Breast epithelium (tissue), 4 donors: Measurements from ENCODE around the gene TNK2. TPM values are rescaled to one million over a fixed set of nuclear protein-coding genes. Genes with fewer than 3 reads are reported as not detected.

ENCODE experiments used
- DNase-seq, 2 donors: peaks; one replicate each; pipeline ENCODE4 v3.0.0-alpha.2; 2019; ENCODE audit warnings: low spot score in 2 of 2
- H3K27ac ChIP-seq, 2 donors: fragments of 200-600 bp; sonication (generic) in 1 of 2; one replicate each; pipeline ENCODE4 v1.5.1; 2016 to 2019; ENCODE audit warnings: mild to moderate bottlenecking in 1 of 2
- H3K27me3 ChIP-seq, 2 donors: fragments of 200-600 bp; sonication (generic) in 1 of 2; one replicate each; pipeline versions ENCODE4 v1.5.1 to v1.6.0; 2017 to 2019; ENCODE audit warnings: control low read depth in 1 of 2, mild to moderate bottlenecking in 1 of 2
- H3K36me3 ChIP-seq: fragments of 200-600 bp; one replicate; pipeline ENCODE4 v1.5.1; 2019
- H3K4me1 ChIP-seq, 2 donors: fragments of 200-600 bp; sonication (generic); one replicate each; pipeline ENCODE4 v1.5.1; 2016 to 2019; ENCODE audit warnings: control low read depth in 1 of 2
- H3K4me3 ChIP-seq, 3 donors: fragments of 200-600 bp; sonication (generic); 1 replicate in 2 of 3; 2 replicates in 1 of 3; pipeline ENCODE4 v1.5.1; 2016 to 2019; ENCODE audit warnings: mild to moderate bottlenecking in 3 of 3, moderate library complexity in 2 of 3
- H3K9me3 ChIP-seq, 2 donors: fragments of 200-600 bp; sonication (generic) in 1 of 2; one replicate each; pipeline ENCODE4 v1.5.1; 2016 to 2019; ENCODE audit warnings: control low read depth in 1 of 2
- POLR2A ChIP-seq: fragments of 450-650 bp; IDR thresholded peaks from one replicate; pipeline ENCODE4 v1.6.1; 2016; ENCODE audit warnings: antibody characterized with exemption, mild to moderate bottlenecking, moderate library complexity
- POLR2AphosphoS5 ChIP-seq, 3 donors: sonication (generic); formaldehyde crosslinking; IDR thresholded peaks; one replicate each; pipeline ENCODE4 v1.6.1; 2017; ENCODE audit warnings: antibody characterized with exemption in 3 of 3
- intact Hi-C: fragments of 100-400 bp; cut with DNase I; formaldehyde crosslinking; loops from one replicate; pipeline ENCODE4 v1.15.1; 2023; ENCODE audit warnings: low total_unique reads
- total RNA-seq, 3 donors: library from RNA; depleted of rRNA; stranded (reverse); fragments of >200 nt; gene quantifications; one replicate each; pipeline ENCODE4 v1.1.0, GENCODE V29; 2016
- TF ChIP-seq, protein P1 (sequence below), 3 donors: fragments of 450-650 bp; IDR thresholded peaks; one replicate each; pipeline ENCODE4 v1.5.1; 2016 to 2017; ENCODE audit warnings: antibody characterized with exemption in 3 of 3, mild to moderate bottlenecking in 3 of 3, moderate library complexity in 3 of 3

TNK2 gene
- total RNA-seq, 3 donors from 2014 or later: 13.1 to 28.7 (median 24.9) TPM

DNA sequence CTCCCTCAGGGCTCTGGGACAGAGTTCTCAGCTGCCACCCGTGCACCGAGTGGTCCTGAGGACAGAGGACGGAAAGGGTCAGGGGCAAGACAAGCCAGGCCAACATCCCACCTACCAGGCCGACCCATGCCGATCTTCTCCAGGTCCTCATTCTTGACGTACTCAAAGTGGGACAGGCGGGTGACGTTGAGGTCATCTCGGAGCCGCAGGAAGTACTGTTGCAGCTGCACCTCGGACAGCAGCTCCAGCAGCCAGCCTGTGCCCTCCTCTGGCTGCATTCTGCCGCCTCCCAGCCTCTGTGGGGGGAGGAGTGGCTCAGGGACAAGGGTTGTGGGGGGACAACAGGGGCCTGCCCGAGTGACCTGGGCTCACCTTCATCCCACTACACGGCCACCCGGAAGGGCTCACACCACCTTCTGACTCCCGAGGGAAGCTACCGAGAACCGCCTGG is 20.0 kb downstream of the TNK2 start:
- Histone ChIP-seq H3K4me1 (peaks cover 0 to 15% of the 10 kb centered on the region in 2 donors), H3K27ac (no peak overlapping the region), H3K27me3 (no peaks in the 10 kb centered on the region), H3K36me3 (no peaks in the 10 kb centered on the region), H3K9me3 (no peaks in the 10 kb centered on the region), H3K4me3 (no peak overlapping the region)
- DNase-seq: no peak
- TF ChIP-seq POLR2A (no peak), POLR2AphosphoS5 (IDR thresholded peaks at IDR 0.05) (no peak)
- TF ChIP-seq, protein P1, sequence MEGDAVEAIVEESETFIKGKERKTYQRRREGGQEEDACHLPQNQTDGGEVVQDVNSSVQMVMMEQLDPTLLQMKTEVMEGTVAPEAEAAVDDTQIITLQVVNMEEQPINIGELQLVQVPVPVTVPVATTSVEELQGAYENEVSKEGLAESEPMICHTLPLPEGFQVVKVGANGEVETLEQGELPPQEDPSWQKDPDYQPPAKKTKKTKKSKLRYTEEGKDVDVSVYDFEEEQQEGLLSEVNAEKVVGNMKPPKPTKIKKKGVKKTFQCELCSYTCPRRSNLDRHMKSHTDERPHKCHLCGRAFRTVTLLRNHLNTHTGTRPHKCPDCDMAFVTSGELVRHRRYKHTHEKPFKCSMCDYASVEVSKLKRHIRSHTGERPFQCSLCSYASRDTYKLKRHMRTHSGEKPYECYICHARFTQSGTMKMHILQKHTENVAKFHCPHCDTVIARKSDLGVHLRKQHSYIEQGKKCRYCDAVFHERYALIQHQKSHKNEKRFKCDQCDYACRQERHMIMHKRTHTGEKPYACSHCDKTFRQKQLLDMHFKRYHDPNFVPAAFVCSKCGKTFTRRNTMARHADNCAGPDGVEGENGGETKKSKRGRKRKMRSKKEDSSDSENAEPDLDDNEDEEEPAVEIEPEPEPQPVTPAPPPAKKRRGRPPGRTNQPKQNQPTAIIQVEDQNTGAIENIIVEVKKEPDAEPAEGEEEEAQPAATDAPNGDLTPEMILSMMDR (IDR thresholded peaks at IDR 0.05): no peak
- intact Hi-C loops: no loop called here

DNA sequence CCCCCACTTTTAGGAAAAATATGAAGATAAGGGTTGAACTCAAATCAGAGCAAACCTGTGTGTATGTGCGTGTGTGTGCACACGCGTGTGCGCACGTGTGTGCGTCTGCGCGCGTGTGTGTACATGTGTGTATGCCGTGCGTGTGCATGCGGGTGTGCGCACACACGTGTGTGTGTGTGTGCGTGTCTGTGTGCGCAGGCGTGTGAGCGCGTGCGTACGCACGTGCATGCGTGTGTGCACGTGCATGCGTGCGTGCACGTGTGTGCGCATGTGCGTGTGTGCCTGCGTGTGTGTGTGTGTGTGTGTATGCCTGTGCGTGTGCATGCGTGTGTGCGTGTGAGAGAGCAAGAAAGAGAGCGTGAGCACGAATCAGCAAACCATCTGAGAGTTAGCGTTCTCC is 20.7 kb downstream of the TNK2 start:
- no peaks in the 10 kb centered on the region for H3K36me3 ChIP-seq
- TF ChIP-seq POLR2A (no peak), POLR2AphosphoS5 (IDR thresholded peaks at IDR 0.05) (no peak)
- TF ChIP-seq, protein P1 (IDR thresholded peaks at IDR 0.05): no peak
- H3K27ac ChIP-seq: no peak overlapping the region
- H3K4me3 ChIP-seq: no peak overlapping the region
- intact Hi-C loops: no loop called here
- no peak for DNase-seq
- no peaks in the 10 kb centered on the region for H3K27me3 ChIP-seq
- H3K9me3 ChIP-seq: no peaks in the 10 kb centered on the region
- peaks cover 0 to 9% of the 10 kb centered on the region in 2 donors for H3K4me1 ChIP-seq

DNA sequence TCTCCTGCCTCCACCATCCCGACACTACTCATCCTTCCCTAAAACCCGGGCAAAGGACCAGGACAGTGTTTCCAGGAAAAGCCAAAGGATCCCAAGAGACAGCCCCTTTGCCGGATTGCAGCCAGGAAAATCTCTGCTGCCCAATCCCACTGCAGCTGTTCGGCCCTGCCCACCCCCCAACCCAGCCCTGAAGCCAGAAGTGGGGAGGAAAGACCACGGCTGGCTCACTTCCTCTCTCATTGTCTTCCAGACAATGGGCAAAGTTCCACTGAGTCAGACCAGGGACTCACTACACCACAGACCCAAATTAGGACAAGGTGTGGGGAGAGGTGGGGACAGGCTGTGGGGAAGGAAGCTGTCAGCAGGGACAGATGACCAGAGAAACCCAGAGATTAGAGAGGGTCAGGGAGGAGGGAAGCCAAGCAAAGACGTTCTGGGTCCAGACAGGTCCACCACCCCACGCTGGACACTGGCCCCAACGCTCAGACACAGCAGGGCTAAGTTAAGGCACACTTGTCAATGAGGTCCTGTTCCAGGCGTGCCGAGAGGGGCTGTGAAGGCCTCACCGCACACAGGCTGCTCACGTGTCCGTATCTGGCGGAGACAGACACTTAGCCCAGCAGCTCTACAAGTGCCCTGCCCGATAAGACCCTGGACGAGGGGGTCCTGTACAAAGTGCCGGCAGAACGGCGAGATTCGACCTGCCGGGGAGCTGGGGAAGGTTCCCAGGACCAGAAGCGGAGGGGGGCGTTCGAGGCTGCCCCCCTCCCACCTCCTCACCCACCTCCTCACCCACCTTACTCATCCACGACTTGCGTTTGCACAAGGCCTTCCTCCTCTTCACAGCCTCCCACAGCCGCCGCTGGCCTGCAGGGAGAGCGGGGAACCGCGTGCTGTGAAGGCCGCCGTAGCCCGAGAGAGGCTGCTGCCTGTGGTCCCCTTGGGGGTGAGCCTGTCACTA is 21.9 kb downstream of the TNK2 start:
- peak overlapping the region in 1 of 3 donors; percentile 16 for H3K4me3 ChIP-seq
- DNase-seq: no peak
- no peaks in the 10 kb centered on the region for H3K9me3 ChIP-seq
- H3K27me3 ChIP-seq: no peaks in the 10 kb centered on the region
- intact Hi-C loops: no loop called here
- H3K36me3 ChIP-seq: no peaks in the 10 kb centered on the region
- peak overlapping the region in 1 of 2 donors; percentile 71 for H3K27ac ChIP-seq
- TF ChIP-seq, protein P1 (IDR thresholded peaks at IDR 0.05): no peak
- TF ChIP-seq POLR2AphosphoS5 (IDR thresholded peaks at IDR 0.05) (no peak), POLR2A (no peak)
- no peaks in the 10 kb centered on the region for H3K4me1 ChIP-seq

DNA sequence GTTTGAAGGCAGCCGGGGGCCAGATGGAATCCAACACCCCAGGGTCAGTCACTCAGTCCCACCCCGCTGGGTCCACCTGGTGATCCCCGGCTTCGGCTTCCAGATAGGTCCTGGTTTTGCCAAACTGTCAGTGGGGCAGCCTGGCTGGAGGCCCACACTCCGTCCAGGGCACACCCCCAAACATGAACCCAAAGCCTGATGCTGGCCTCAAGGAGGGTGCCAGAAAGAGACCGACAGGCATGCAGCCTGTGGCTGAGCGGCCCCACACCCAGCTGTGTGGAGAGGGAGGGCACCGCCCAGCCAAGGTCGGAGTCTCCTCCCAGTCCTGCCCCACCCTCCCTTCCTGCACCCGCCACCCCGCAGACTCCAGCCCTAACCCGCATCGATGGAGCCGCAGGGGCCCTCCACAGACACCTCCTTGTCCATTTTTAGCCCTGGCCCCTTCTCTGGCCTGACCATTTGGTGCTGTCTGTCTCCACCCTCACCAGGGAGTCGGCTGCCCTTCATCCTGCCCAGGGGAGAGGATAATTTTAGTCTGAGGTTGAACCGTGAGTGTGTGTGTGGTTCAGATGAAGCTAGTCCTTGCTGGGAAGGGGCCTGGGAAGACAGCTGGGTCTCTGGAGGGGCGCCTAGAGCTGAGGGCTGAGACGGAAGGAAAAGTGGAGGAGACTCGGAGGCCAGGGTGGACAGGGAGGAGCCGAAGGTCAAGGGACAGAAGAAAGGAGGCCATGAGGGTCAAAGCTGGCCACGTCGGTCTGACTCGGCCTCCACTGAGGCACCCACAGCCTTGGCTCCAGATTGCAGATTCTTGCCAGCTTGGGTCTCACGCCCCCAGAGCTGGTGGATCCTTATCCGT is 23.1 kb downstream of the TNK2 start:
- no peak overlapping the region for H3K4me3 ChIP-seq
- intact Hi-C loops: no loop called here
- TF ChIP-seq POLR2A (no peak), POLR2AphosphoS5 (IDR thresholded peaks at IDR 0.05) (no peak)
- TF ChIP-seq, protein P1 (IDR thresholded peaks at IDR 0.05): no peak
- H3K27me3 ChIP-seq: no peaks in the 10 kb centered on the region
- H3K9me3 ChIP-seq: no peaks in the 10 kb centered on the region
- DNase-seq: no peak
- H3K4me1 ChIP-seq: no peaks in the 10 kb centered on the region
- H3K27ac ChIP-seq: peak overlapping the region in 1 of 2 donors; percentile 71
- H3K36me3 ChIP-seq: no peaks in the 10 kb centered on the region
